B cell (primary cell): ENCODE measurements around the gene TLCD3B.

ENCODE experiments used
- EZH2 ChIP-seq: IDR thresholded peaks from 2 replicates; pipeline ENCODE4 v1.6.1; 2012; ENCODE audit warnings: borderline replicate concordance, low read depth, mild to moderate bottlenecking, moderate library complexity, low read length; ENCODE audit not compliant: insufficient read depth, poor library complexity, severe bottlenecking
- TF ChIP-seq, protein P1 (sequence below): fragments of 200-600 bp; IDR thresholded peaks from one replicate; pipeline ENCODE4 v1.8.0; 2022; ENCODE audit warnings: antibody characterized with exemption, mild to moderate bottlenecking

DNA sequence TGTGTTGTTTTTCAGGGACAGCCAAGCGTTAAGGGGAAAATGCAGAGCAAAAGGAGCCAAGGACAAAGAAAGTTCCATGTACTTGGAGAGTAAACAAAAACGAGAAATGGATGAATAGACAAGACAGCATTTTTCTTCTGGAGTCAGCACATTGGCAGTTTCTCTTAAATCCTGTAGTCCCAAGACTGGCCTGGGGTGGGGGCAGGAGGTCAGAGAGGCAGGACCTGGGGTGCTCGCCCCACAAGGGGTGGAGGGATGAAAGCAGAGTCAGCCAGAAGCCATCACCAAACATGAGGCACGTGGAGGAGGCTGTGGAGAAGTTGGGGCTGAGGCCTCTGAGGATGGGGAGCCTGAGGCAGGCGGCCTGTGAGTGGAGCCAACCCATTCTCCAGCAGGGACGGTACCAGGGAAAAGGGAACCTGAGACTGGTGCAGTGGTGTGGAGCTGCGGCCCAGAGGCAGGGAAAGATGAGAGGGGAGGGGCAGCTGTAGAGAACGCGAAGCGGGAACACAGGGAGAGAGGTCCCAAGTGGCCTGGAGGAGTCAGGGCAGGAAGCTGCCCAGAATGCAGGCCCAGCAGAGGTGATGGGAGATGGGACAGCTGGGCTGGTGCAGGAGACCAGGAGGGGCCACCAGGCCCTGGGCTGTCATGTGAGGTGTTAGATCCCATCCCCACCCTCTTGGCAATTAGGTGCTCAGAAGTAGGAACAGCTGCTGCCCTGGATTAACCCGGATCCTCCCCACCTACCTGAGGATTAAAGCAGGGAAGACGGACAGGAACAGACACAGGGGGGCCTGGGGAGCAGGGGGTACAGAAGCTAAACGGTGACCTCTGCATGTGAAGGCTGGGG is 3.3 kb downstream of the TLCD3B start:
- TF ChIP-seq, protein P1, sequence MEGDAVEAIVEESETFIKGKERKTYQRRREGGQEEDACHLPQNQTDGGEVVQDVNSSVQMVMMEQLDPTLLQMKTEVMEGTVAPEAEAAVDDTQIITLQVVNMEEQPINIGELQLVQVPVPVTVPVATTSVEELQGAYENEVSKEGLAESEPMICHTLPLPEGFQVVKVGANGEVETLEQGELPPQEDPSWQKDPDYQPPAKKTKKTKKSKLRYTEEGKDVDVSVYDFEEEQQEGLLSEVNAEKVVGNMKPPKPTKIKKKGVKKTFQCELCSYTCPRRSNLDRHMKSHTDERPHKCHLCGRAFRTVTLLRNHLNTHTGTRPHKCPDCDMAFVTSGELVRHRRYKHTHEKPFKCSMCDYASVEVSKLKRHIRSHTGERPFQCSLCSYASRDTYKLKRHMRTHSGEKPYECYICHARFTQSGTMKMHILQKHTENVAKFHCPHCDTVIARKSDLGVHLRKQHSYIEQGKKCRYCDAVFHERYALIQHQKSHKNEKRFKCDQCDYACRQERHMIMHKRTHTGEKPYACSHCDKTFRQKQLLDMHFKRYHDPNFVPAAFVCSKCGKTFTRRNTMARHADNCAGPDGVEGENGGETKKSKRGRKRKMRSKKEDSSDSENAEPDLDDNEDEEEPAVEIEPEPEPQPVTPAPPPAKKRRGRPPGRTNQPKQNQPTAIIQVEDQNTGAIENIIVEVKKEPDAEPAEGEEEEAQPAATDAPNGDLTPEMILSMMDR, result no peak
- no peak for TF ChIP-seq EZH2
